Epithelial cell of proximal tubule (primary cell): ENCODE results near the gene KCNA5. TPM values are rescaled to one million over a fixed set of nuclear protein-coding genes. Genes with fewer than 3 reads are reported as not detected.

Source experiments
- DNase-seq: peaks from one replicate; pipeline ENCODE4 v3.0.0-alpha.2; 2011; ENCODE audit warnings: low read depth
- H3K4me3 ChIP-seq: 2 replicates; pipeline ENCODE4 v1.5.1; 2011; ENCODE audit warnings: low read depth, mild to moderate bottlenecking, low read length
- total RNA-seq: library from RNA; depleted of rRNA; stranded (reverse); fragments of >200 nt; gene quantifications from 2 replicates; pipeline ENCODE4 v1.2.3, GENCODE V29; 2015
- TF ChIP-seq, protein P1 (sequence below): conservative IDR thresholded peaks from 2 replicates; pipeline ENCODE4 v1.5.1; 2012; ENCODE audit warnings: low read depth, mild to moderate bottlenecking, low read length

Gene KCNA5
- total RNA-seq, 1 donor from 2014 or later: not detected

- TF ChIP-seq, protein P1, sequence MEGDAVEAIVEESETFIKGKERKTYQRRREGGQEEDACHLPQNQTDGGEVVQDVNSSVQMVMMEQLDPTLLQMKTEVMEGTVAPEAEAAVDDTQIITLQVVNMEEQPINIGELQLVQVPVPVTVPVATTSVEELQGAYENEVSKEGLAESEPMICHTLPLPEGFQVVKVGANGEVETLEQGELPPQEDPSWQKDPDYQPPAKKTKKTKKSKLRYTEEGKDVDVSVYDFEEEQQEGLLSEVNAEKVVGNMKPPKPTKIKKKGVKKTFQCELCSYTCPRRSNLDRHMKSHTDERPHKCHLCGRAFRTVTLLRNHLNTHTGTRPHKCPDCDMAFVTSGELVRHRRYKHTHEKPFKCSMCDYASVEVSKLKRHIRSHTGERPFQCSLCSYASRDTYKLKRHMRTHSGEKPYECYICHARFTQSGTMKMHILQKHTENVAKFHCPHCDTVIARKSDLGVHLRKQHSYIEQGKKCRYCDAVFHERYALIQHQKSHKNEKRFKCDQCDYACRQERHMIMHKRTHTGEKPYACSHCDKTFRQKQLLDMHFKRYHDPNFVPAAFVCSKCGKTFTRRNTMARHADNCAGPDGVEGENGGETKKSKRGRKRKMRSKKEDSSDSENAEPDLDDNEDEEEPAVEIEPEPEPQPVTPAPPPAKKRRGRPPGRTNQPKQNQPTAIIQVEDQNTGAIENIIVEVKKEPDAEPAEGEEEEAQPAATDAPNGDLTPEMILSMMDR: no peak
- no peak overlapping the region for H3K4me3 ChIP-seq
Observed at GRCh38 chr12:5088586-5089264, 45.0 kb downstream of the KCNA5 start.

DNA sequence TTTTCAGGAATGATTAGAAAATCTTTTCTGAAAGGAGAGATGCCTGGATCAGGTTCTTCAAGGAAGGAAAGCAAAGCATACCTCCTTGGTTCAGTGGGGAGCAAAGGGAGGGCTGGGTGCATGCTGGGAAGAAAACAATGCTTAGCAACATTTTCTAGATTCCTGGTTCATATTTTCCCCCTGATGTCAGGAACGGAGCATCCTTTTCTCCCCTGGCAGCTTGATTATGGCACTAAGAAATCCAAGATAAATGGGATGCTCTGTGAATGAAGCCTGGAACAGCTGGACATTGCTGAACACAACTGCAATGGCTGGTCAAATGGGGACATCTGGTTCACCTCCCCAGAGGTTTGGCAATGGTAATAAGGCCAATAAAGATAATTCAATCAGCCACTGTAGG, 50.9 kb downstream of the KCNA5 start:
- TF ChIP-seq, protein P1: no peak
- no peak overlapping the region for H3K4me3 ChIP-seq
- no peak for DNase-seq

More at GRCh38 chr12:5088586-5089264, 45.0 kb downstream of the KCNA5 start:
- no peak for DNase-seq

DNA sequence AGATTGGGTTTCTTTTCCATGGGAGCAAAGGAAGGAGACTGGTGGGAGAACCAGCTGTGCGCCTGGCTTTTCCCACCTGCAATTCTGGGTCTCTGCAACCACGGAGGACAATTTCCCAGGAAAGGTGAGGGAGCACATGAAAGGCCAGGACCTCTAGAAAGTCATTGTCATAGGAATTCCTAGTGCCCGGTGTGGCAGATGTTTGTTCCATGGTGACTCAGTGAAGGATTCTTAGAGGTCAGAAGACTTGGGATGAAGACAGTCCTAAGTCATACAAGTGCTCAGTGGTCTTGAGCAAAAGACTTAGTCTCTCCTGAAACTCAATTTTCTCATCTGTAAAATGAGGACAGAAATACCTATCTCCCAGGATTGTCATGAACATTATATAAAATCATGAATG, 51.3 kb downstream of the KCNA5 start:
- H3K4me3 ChIP-seq: no peak overlapping the region
- no peak for DNase-seq
- TF ChIP-seq, protein P1: no peak

Other genes starting within 250 kb of the KCNA5 start
- not detected in 2 replicates for gene KCNA1, start 134.0 kb upstream of the KCNA5 start, total RNA-seq